Astrocyte of the cerebellum (primary cell): Measurements from ENCODE around the gene NSDHL.

Experiments
- DNase-seq: peaks from one replicate; pipeline ENCODE4 v3.0.0-alpha.2; 2011; ENCODE audit warnings: low read depth
- H3K4me3 ChIP-seq: 2 replicates; pipeline ENCODE4 v1.5.1; 2011; ENCODE audit warnings: mild to moderate bottlenecking, low read depth, low read length, moderate library complexity
- in situ Hi-C: cut with HindIII; loops from 2 replicates; pipeline ENCODE4 v1.10.0; 2017; ENCODE audit warnings: low sequenced_read_pairs
- TF ChIP-seq, protein P1 (sequence below): IDR thresholded peaks from 2 replicates; pipeline ENCODE4 v1.5.1; 2012; ENCODE audit warnings: low read length, low read depth, moderate library complexity, mild to moderate bottlenecking; ENCODE audit errors: missing control alignments

Gene NSDHL

DNA sequence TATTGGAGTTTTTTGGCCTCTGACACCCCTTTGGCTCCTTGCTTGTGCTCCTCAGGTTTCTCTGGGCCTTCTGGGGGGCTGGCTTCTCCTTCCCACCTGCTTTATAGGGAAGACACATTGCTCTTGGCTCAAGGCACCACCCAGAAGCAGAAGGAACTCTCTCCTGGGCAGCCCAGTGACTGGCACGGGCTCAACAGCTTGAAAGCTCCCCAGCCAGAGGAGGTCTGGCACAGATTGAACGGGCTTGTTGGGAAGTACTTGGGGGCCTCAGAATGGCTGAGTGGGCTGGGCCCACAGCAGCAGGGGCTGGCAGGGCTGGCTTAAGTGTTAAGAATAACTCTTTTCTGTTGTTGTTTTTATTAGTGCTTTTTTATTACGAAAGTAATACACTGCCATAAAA lies 55.9 kb downstream of the NSDHL start:
- no peak for DNase-seq
- TF ChIP-seq, protein P1, sequence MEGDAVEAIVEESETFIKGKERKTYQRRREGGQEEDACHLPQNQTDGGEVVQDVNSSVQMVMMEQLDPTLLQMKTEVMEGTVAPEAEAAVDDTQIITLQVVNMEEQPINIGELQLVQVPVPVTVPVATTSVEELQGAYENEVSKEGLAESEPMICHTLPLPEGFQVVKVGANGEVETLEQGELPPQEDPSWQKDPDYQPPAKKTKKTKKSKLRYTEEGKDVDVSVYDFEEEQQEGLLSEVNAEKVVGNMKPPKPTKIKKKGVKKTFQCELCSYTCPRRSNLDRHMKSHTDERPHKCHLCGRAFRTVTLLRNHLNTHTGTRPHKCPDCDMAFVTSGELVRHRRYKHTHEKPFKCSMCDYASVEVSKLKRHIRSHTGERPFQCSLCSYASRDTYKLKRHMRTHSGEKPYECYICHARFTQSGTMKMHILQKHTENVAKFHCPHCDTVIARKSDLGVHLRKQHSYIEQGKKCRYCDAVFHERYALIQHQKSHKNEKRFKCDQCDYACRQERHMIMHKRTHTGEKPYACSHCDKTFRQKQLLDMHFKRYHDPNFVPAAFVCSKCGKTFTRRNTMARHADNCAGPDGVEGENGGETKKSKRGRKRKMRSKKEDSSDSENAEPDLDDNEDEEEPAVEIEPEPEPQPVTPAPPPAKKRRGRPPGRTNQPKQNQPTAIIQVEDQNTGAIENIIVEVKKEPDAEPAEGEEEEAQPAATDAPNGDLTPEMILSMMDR = no peak
- no peak overlapping the region for H3K4me3 ChIP-seq
- in situ Hi-C loops = no loop called here

DNA sequence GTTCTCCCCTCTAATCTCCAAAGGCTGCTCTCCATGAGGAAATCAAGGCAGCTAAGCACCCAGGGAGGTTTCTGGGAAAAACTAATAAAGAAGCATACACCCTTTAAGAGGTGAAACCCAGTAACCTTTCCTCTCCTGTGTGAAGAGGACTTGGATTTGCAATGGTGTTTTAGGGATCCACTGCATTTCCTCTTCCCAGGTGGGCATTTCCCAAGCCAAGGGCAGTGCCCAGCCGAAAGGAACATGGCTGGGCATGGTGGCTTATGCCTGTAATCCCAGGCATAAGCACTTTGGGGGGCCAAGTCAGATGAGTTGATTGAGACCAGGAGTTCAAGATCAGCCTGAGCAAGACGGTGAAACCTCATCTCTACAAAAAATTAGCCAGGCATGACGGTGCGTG lies 61.6 kb downstream of the NSDHL start:
- DNase-seq = no peak
- H3K4me3 ChIP-seq = no peak overlapping the region
- TF ChIP-seq, protein P1 = no peak
- in situ Hi-C loops = no loop called here

DNA sequence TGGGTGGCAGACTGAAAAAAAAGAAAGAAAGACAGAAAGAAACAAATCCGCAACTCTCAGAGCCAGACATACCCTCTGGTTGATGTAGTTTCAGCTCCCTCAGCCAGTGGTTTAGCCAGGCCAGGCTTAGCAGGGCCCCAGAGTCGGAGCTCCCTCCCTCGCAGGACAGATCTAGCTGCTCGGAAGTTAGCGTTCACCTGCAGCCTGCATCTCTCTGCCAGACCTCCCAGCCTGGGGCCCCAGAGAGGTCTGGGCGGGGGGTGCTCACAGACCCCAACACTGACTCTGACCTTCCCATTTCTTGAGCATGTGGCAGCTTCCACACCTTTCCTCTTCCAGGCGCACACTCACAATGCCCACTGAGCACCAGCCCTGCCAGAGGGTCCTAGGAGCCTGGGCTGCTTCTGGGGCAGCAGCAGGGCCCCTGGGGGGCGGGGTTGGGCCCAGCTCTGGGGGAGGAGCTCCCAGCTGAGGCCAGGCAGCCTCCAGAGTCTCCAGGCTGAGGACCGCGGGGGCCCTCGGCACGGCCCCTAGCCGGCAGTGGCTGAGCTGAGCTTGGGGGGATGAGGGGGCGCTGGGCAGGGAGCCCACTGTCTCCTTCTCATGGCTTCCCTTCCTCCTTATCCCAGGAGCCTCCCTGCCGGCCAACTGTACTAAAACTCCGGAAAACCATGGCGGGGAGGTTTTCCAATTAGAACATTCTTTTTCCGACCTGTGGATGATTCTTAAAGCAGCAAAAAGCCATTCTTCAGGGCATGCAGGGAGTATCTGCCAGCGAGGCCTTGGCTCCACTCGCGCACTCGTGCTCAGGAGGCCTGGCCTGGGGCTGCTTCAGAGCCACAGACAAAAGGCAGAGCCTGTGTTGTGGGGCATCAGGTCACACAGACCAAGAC lies 62.4 kb downstream of the NSDHL start:
- no peak overlapping the region for H3K4me3 ChIP-seq
- in situ Hi-C loops = no loop called here
- TF ChIP-seq, protein P1 = no peak
- no peak for DNase-seq

DNA sequence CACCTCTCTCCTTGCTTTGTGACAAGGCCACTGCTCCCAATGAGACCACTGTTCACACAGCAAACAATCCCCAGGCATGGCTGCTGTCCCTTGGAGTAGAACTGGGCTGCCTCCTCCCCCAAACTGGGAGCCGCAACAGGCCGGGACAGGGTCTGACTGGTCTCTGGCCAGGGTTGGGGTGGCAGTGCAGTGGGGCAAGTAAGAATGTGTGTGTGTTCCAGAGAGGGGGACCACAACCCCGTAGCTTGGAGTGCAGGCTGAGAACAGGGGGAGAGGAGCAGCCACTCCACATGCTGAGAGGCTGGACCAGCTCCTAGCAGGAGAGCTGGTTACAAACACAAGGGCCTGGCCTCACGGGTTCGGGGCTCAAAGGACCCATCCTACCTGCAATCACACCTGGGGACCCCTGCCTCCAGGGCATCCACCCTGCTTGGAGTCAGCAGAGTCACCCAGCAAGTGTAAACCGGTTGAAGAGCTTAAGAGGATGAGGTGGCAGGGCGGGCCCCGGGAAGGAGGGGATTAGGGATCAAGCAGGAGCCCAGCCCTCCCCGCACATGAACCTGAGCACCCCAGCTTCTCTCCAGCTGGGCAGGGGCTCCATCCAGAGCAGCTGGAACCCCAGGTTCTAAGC lies 63.2 kb downstream of the NSDHL start:
- TF ChIP-seq, protein P1 = no peak
- DNase-seq = no peak
- in situ Hi-C loops = no loop called here
- no peak overlapping the region for H3K4me3 ChIP-seq

DNA sequence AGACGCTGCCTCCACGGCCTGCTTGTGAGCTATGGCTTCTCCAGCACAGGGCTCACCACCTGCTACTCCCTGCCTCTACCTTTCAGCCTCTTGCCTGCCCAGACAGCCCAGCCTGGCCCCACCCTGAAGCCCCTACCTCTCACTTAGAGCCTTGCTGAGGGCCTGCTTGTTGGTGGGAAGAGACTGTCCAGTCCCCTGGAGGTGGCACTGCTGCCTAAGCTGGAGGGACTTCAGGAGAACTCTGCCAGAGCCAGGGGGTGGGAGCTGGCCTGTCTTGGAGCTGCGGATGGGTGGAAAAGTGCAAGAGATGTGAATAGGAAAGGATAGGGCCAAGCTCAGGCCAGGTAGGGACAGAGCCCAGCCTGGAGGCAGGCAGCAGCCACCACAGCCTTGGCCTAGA lies 64.3 kb downstream of the NSDHL start:
- TF ChIP-seq, protein P1 = no peak
- H3K4me3 ChIP-seq = no peak overlapping the region
- no peak for DNase-seq
- in situ Hi-C loops = no loop called here

DNA sequence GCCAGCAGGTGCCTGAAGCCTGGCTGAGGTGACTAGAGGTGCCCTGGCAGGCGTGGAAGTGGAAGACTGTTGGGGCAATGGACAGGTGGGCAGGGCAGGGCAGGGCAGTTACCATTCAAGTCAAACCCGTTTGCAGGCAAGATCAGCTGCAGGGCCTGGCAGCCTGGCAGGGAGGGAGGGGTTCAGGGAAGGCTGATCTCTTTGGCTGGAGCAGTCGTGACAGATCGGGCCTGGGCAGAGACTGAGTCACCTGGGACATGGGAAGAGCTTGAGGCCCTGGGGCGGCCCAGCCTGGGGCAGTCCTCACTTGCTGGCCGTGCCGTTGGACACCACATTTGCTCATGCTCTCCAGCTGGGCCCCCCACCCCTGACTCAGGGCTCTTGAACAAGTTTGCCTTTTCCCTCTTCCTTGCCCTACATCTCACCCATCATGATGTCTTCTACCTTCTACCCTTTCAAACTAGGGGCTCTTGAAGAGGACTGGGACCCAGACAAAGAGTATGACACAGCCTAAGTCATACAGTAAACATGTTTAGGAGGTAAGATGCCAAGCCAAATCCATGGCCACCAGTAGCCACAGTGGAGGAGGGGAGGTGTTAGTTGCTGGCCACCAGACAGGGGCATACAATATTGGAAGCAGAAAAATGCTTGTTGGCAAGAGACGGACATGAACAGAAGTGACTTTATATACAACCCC lies 65.0 kb downstream of the NSDHL start:
- in situ Hi-C loops = no loop called here
- no peak for DNase-seq
- TF ChIP-seq, protein P1 = no peak

More for the DNA sequence above, 65.0 kb downstream of the NSDHL start:
- no peak overlapping the region for H3K4me3 ChIP-seq
